ENCODE data around the gene ZC3HAV1.

DNA sequence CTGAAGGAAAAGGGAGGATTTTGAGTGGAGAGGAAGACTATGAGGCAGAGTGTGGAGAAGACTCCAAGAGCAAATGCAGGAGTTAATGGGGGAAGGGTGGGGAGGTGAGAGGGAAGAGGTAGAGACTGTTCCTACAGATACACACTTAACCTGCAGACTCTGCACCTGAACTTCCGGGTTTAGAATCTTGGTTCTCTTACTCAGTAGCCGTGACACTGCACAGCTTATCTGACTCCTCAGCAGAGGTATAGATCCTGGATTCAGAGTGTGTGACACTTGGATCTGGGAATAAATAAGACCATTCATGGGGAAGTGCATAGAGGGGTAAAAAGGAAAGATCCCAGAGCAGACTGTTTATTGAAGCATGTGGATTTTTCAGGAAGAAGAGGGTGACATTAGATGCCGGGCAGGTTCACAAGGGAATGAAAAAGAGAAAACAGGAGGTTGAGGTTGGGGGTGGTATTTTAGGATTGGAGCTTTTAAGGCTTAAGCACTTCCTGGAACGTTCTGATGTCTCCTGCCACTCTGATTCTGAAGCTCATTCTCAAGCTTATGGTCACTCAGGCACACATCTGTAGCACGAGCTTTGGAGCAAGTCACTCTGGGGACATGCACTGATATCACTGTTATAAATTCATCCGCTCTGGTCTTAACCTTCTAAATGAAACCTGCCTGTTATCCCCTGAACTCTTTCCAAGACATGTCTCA lies 68.0 kb downstream of the ZC3HAV1 start:
- TF ChIP-seq, protein P1, sequence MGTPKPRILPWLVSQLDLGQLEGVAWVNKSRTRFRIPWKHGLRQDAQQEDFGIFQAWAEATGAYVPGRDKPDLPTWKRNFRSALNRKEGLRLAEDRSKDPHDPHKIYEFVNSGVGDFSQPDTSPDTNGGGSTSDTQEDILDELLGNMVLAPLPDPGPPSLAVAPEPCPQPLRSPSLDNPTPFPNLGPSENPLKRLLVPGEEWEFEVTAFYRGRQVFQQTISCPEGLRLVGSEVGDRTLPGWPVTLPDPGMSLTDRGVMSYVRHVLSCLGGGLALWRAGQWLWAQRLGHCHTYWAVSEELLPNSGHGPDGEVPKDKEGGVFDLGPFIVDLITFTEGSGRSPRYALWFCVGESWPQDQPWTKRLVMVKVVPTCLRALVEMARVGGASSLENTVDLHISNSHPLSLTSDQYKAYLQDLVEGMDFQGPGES (IDR thresholded peaks at IDR 0.05), result no peak
- TF ChIP-seq PML (IDR thresholded peaks at IDR 0.05; ENCODE audit: low read length) (no peak), RAD21 (IDR thresholded peaks at IDR 0.05; ENCODE audit: insufficient read depth, low read depth, low read length) (no peak), RFX5 (IDR thresholded peaks at IDR 0.05; ENCODE audit: low read depth, low read length) (no peak), NR2C1 (IDR thresholded peaks at IDR 0.05) (no peak), ZNF217 (IDR thresholded peaks at IDR 0.05) (no peak), TAF1 (IDR thresholded peaks at IDR 0.05; ENCODE audit: borderline replicate concordance, low read depth, low read length) (no peak)
- TF ChIP-seq, protein P2, sequence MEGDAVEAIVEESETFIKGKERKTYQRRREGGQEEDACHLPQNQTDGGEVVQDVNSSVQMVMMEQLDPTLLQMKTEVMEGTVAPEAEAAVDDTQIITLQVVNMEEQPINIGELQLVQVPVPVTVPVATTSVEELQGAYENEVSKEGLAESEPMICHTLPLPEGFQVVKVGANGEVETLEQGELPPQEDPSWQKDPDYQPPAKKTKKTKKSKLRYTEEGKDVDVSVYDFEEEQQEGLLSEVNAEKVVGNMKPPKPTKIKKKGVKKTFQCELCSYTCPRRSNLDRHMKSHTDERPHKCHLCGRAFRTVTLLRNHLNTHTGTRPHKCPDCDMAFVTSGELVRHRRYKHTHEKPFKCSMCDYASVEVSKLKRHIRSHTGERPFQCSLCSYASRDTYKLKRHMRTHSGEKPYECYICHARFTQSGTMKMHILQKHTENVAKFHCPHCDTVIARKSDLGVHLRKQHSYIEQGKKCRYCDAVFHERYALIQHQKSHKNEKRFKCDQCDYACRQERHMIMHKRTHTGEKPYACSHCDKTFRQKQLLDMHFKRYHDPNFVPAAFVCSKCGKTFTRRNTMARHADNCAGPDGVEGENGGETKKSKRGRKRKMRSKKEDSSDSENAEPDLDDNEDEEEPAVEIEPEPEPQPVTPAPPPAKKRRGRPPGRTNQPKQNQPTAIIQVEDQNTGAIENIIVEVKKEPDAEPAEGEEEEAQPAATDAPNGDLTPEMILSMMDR (IDR thresholded peaks at IDR 0.05 in 2 of 3, conservative IDR thresholded peaks at IDR 0.05 in 1 of 3; ENCODE audit: control insufficient read depth in 2 of 3, extremely low read depth in 1 of 3, insufficient read depth in 1 of 3, low read depth in 3 of 3, low read length in 3 of 3), result no peak
- TF ChIP-seq, protein P3, sequence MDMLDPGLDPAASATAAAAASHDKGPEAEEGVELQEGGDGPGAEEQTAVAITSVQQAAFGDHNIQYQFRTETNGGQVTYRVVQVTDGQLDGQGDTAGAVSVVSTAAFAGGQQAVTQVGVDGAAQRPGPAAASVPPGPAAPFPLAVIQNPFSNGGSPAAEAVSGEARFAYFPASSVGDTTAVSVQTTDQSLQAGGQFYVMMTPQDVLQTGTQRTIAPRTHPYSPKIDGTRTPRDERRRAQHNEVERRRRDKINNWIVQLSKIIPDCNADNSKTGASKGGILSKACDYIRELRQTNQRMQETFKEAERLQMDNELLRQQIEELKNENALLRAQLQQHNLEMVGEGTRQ (IDR thresholded peaks at IDR 0.05; ENCODE audit: borderline replicate concordance, low read depth, low read length), result no peak
- TF ChIP-seq, protein P4, sequence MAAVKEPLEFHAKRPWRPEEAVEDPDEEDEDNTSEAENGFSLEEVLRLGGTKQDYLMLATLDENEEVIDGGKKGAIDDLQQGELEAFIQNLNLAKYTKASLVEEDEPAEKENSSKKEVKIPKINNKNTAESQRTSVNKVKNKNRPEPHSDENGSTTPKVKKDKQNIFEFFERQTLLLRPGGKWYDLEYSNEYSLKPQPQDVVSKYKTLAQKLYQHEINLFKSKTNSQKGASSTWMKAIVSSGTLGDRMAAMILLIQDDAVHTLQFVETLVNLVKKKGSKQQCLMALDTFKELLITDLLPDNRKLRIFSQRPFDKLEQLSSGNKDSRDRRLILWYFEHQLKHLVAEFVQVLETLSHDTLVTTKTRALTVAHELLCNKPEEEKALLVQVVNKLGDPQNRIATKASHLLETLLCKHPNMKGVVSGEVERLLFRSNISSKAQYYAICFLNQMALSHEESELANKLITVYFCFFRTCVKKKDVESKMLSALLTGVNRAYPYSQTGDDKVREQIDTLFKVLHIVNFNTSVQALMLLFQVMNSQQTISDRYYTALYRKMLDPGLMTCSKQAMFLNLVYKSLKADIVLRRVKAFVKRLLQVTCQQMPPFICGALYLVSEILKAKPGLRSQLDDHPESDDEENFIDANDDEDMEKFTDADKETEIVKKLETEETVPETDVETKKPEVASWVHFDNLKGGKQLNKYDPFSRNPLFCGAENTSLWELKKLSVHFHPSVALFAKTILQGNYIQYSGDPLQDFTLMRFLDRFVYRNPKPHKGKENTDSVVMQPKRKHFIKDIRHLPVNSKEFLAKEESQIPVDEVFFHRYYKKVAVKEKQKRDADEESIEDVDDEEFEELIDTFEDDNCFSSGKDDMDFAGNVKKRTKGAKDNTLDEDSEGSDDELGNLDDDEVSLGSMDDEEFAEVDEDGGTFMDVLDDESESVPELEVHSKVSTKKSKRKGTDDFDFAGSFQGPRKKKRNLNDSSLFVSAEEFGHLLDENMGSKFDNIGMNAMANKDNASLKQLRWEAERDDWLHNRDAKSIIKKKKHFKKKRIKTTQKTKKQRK (IDR thresholded peaks at IDR 0.05; ENCODE audit: low read depth, low read length), result no peak
- TF ChIP-seq, protein P5, sequence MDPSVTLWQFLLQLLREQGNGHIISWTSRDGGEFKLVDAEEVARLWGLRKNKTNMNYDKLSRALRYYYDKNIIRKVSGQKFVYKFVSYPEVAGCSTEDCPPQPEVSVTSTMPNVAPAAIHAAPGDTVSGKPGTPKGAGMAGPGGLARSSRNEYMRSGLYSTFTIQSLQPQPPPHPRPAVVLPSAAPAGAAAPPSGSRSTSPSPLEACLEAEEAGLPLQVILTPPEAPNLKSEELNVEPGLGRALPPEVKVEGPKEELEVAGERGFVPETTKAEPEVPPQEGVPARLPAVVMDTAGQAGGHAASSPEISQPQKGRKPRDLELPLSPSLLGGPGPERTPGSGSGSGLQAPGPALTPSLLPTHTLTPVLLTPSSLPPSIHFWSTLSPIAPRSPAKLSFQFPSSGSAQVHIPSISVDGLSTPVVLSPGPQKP (IDR thresholded peaks at IDR 0.05; ENCODE audit: low read depth, low read length), result no peak
- TF ChIP-seq, protein P6, sequence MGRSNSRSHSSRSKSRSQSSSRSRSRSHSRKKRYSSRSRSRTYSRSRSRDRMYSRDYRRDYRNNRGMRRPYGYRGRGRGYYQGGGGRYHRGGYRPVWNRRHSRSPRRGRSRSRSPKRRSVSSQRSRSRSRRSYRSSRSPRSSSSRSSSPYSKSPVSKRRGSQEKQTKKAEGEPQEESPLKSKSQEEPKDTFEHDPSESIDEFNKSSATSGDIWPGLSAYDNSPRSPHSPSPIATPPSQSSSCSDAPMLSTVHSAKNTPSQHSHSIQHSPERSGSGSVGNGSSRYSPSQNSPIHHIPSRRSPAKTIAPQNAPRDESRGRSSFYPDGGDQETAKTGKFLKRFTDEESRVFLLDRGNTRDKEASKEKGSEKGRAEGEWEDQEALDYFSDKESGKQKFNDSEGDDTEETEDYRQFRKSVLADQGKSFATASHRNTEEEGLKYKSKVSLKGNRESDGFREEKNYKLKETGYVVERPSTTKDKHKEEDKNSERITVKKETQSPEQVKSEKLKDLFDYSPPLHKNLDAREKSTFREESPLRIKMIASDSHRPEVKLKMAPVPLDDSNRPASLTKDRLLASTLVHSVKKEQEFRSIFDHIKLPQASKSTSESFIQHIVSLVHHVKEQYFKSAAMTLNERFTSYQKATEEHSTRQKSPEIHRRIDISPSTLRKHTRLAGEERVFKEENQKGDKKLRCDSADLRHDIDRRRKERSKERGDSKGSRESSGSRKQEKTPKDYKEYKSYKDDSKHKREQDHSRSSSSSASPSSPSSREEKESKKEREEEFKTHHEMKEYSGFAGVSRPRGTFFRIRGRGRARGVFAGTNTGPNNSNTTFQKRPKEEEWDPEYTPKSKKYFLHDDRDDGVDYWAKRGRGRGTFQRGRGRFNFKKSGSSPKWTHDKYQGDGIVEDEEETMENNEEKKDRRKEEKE (IDR thresholded peaks at IDR 0.05), result no peak

Data from GM12878 (cell line).